GM12878 (cell line): ENCODE data around the gene CNOT3.

Experiments
- ASH2L ChIP-seq: fragments of 300-600, 200-600 bp; sonication (generic); IDR thresholded peaks from 2 replicates; pipeline ENCODE4 v1.6.1; 2017; ENCODE audit warnings: low read depth, mild to moderate bottlenecking, borderline replicate concordance
- BHLHE40 ChIP-seq, 2 experiments: fragments of 450-650 bp in 1 of 2; IDR thresholded peaks; 2 replicates each; pipeline ENCODE4 v1.6.1; 2011 to 2017; ENCODE audit warnings: low read depth in 2 of 2, borderline replicate concordance in 1 of 2, improper control_type of control experiment in 1 of 2, low read length in 1 of 2, mild to moderate bottlenecking in 1 of 2
- CTCF ChIP-seq, 3 experiments: IDR thresholded peaks in 2 of 3; conservative IDR thresholded peaks in 1 of 3; 2 replicates each; pipeline ENCODE4 v1.5.1; 2011; ENCODE audit warnings: low read depth in 3 of 3, low read length in 3 of 3, mild to moderate bottlenecking in 3 of 3, control low read depth in 2 of 3, moderate library complexity in 2 of 3, inconsistent platforms in 1 of 3, mixed read lengths in 1 of 3; ENCODE audit not compliant: control insufficient read depth in 2 of 3, insufficient read depth in 1 of 3; ENCODE audit errors: extremely low read depth in 1 of 3
- E2F4 ChIP-seq: IDR thresholded peaks from 2 replicates; pipeline ENCODE4 v1.6.1; 2012; ENCODE audit warnings: low read depth, low read length, improper control_type of control experiment
- EZH2 ChIP-seq: IDR thresholded peaks from 2 replicates; pipeline ENCODE4 v1.6.1; 2012; ENCODE audit warnings: low read depth, mild to moderate bottlenecking, control low read depth, inconsistent platforms, low read length, borderline replicate concordance; ENCODE audit not compliant: control insufficient read depth
- NBN ChIP-seq: fragments of 450-650 bp; IDR thresholded peaks from 2 replicates; pipeline ENCODE4 v1.6.1; 2016
- POLR2A ChIP-seq: IDR thresholded peaks from 2 replicates; pipeline ENCODE4 v1.6.1; 2011; ENCODE audit warnings: low read depth, mild to moderate bottlenecking, low read length
- SIN3A ChIP-seq: IDR thresholded peaks from 2 replicates; pipeline ENCODE4 v1.6.1; 2012; ENCODE audit warnings: low read depth, low read length, improper control_type of control experiment
- SMC3 ChIP-seq: IDR thresholded peaks from 2 replicates; pipeline ENCODE4 v1.6.1; 2011; ENCODE audit warnings: low read length, improper control_type of control experiment, borderline replicate concordance
- SUZ12 ChIP-seq: fragments of 200-600 bp; sonication (generic); IDR thresholded peaks from one replicate; pipeline ENCODE4 v1.6.1; 2018; ENCODE audit warnings: antibody characterized with exemption, mild to moderate bottlenecking; ENCODE audit not compliant: unreplicated experiment
- ZBTB4 ChIP-seq: fragments of 450-650 bp; formaldehyde crosslinking; IDR thresholded peaks from 2 replicates; pipeline ENCODE4 v1.4.0; 2022; ENCODE audit warnings: mild to moderate bottlenecking, moderate library complexity
- ZNF207 ChIP-seq: fragments of 450-650 bp; IDR thresholded peaks from 2 replicates; pipeline ENCODE4 v1.6.1; 2014; ENCODE audit warnings: antibody characterized with exemption, mild to moderate bottlenecking, borderline replicate concordance
- ZSCAN29 ChIP-seq: fragments of 450-650 bp; IDR thresholded peaks from 2 replicates; pipeline ENCODE4 v1.6.1; 2017; ENCODE audit warnings: mild to moderate bottlenecking, moderate library complexity

GRCh38 chr19:54155694-54156093 is 18.1 kb downstream of the CNOT3 start:
- TF ChIP-seq POLR2A, result peak; percentile 55; the same call in 1 of the 2 replicates
- TF ChIP-seq ZNF207, result no peak
- TF ChIP-seq E2F4, result no peak
- TF ChIP-seq CTCF (IDR thresholded peaks at IDR 0.05 in 2 of 3, conservative IDR thresholded peaks at IDR 0.05 in 1 of 3; ENCODE audit: control insufficient read depth in 2 of 3, extremely low read depth in 1 of 3, insufficient read depth in 1 of 3, low read depth in 3 of 3, low read length in 3 of 3), result no peak
- TF ChIP-seq SUZ12, result no peak
- TF ChIP-seq NBN, result no peak
- TF ChIP-seq ASH2L, result no peak
- TF ChIP-seq ZBTB4 (CRISPR knock-in tag), result no peak
- TF ChIP-seq BHLHE40 (IDR thresholded peaks at IDR 0.05; ENCODE audit: borderline replicate concordance in 1 of 2, low read depth in 2 of 2, low read length in 1 of 2), result no peak
- TF ChIP-seq ZSCAN29, result no peak
- no peak for TF ChIP-seq SIN3A
- TF ChIP-seq EZH2, result no peak
- TF ChIP-seq SMC3, result no peak
